Astrocyte of the cerebellum (primary cell): Measurements from ENCODE around the gene ARHGAP9.

Source experiments
- DNase-seq: peaks from one replicate; pipeline ENCODE4 v3.0.0-alpha.2; 2011; ENCODE audit warnings: low read depth
- H3K4me3 ChIP-seq: 2 replicates; pipeline ENCODE4 v1.5.1; 2011; ENCODE audit warnings: mild to moderate bottlenecking, low read depth, low read length, moderate library complexity
- CTCF ChIP-seq: IDR thresholded peaks from 2 replicates; pipeline ENCODE4 v1.5.1; 2012; ENCODE audit warnings: low read length, low read depth, moderate library complexity, mild to moderate bottlenecking; ENCODE audit errors: missing control alignments
- in situ Hi-C: cut with HindIII; loops from 2 replicates; pipeline ENCODE4 v1.10.0; 2017; ENCODE audit warnings: low sequenced_read_pairs

ARHGAP9 gene

GRCh38 chr12:57470970-57471656 lies 8.6 kb downstream of the ARHGAP9 start:
- H3K4me3 ChIP-seq, result no peak overlapping the region
- in situ Hi-C loops, result loop anchor here (25.0 kb wide), 1 partner anchor 159 kb away; no protein-coding TSS in a partner anchor
- no peak for DNase-seq
- TF ChIP-seq CTCF, result no peak

GRCh38 chr12:57470286-57470969 lies 9.2 kb downstream of the ARHGAP9 start:
- H3K4me3 ChIP-seq, result no peak overlapping the region
- DNase-seq, result no peak
- TF ChIP-seq CTCF, result no peak
- in situ Hi-C loops, result loop anchor here (25.0 kb wide), 1 partner anchor 158 kb away; no protein-coding TSS in a partner anchor

- in situ Hi-C loops, result loop anchor here (25.0 kb wide), 1 partner anchor 157 kb away; no protein-coding TSS in a partner anchor
- TF ChIP-seq CTCF, result no peak
- DNase-seq, result no peak
- H3K4me3 ChIP-seq, result no peak overlapping the region
Observed at GRCh38 chr12:57469296-57470164, 10.1 kb downstream of the ARHGAP9 start.

- no peak overlapping the region for H3K4me3 ChIP-seq
- TF ChIP-seq CTCF, result no peak
- no peak for DNase-seq
- in situ Hi-C loops, result loop anchor here (25.0 kb wide), 1 partner anchor 156 kb away; no protein-coding TSS in a partner anchor
Observed at GRCh38 chr12:57467915-57468314, 11.8 kb downstream of the ARHGAP9 start.

- no peak for DNase-seq
- in situ Hi-C loops, result loop anchor here (25.0 kb wide), 1 partner anchor 155 kb away; no protein-coding TSS in a partner anchor
- H3K4me3 ChIP-seq, result no peak overlapping the region
- TF ChIP-seq CTCF, result no peak
Observed at GRCh38 chr12:57467212-57467874, 12.3 kb downstream of the ARHGAP9 start.
